Lower lobe of right lung (tissue), 2 donors: ENCODE results near the gene TTC32. TPM values are rescaled to one million over a fixed set of nuclear protein-coding genes. Genes with fewer than 3 reads are reported as not detected.
"Not testable (repeated sequence)": the region's sequence is repeated elsewhere in the genome, so short reads cannot be mapped to it uniquely, and the experiment has no call there.

ENCODE experiments used
- ATAC-seq, 2 donors: fragments of 200-7000 bp; cut with Tn5 transposase; one replicate each; pipeline ENCODE4 v1.9.1; 2020 to 2022; ENCODE audit warnings: mild to moderate bottlenecking in 2 of 2, moderate library complexity in 2 of 2
- DNase-seq: peaks from one replicate; pipeline ENCODE4 v3.0.0-alpha.2; 2020
- H3K27ac ChIP-seq: fragments of 200-600 bp; one replicate; pipeline ENCODE4 v1.8.0; 2022
- H3K27me3 ChIP-seq: fragments of 200-600 bp; one replicate; pipeline ENCODE4 v1.8.0; 2022; ENCODE audit warnings: low read depth
- H3K36me3 ChIP-seq: fragments of 200-600 bp; one replicate; pipeline ENCODE4 v1.8.0; 2022; ENCODE audit warnings: mild to moderate bottlenecking
- H3K4me1 ChIP-seq: fragments of 200-600 bp; one replicate; pipeline ENCODE4 v1.8.0; 2022
- H3K4me3 ChIP-seq: fragments of 200-600 bp; one replicate; pipeline ENCODE4 v1.8.0; 2022; ENCODE audit warnings: mild to moderate bottlenecking
- H3K9me3 ChIP-seq: fragments of 200-600 bp; one replicate; pipeline ENCODE4 v1.8.0; 2022
- CTCF ChIP-seq: fragments of 200-600 bp; IDR thresholded peaks from one replicate; pipeline ENCODE4 v1.8.0; 2022; ENCODE audit warnings: antibody characterized with exemption, mild to moderate bottlenecking
- intact Hi-C: fragments of 100-400 bp; cut with DNase I; formaldehyde crosslinking; loops from one replicate; pipeline ENCODE4 v1.11.0; 2022
- total RNA-seq: library from RNA; stranded (reverse); fragmentation: NEBNext Ultra II Directional; extraction: Animal tissue kit (Norgen Biotek cat#: 25700); gene quantifications from one replicate; pipeline ENCODE4 v1.2.1, GENCODE V29; 2021
- donor health status: DM: no; HTN: yes; CAD: no; lungs with severe emphysema.

TTC32 gene
- total RNA-seq, 1 donor from 2014 or later: 10.3 TPM

GRCh38 chr2:19942199-19942598, 40.4 kb upstream of the TTC32 start:
- H3K36me3 ChIP-seq: peaks cover 5% of the 10 kb centered on the region
- no peaks in the 10 kb centered on the region for H3K4me1 ChIP-seq
- no peak for DNase-seq
- H3K9me3 ChIP-seq: no peaks in the 10 kb centered on the region
- no peak for ATAC-seq
- no peak overlapping the region for H3K4me3 ChIP-seq
- no peaks in the 10 kb centered on the region for H3K27me3 ChIP-seq
- no peak overlapping the region for H3K27ac ChIP-seq
- intact Hi-C loops: no loop called here
- TF ChIP-seq CTCF: no peak

GRCh38 chr2:19937004-19937403, 35.2 kb upstream of the TTC32 start:
- Histone ChIP-seq H3K36me3 (peaks cover 20% of the 10 kb centered on the region), H3K27ac (no peak overlapping the region), H3K4me1 (no peaks in the 10 kb centered on the region), H3K9me3 (no peaks in the 10 kb centered on the region), H3K4me3 (no peak overlapping the region), H3K27me3 (no peaks in the 10 kb centered on the region)
- no peak for DNase-seq
- no peak for ATAC-seq
- TF ChIP-seq CTCF: no peak
- intact Hi-C loops: no loop called here

GRCh38 chr2:19936203-19936602, 34.4 kb upstream of the TTC32 start:
- intact Hi-C loops: no loop called here
- Histone ChIP-seq H3K9me3 (no peaks in the 10 kb centered on the region), H3K4me1 (no peaks in the 10 kb centered on the region), H3K36me3 (peaks cover 20% of the 10 kb centered on the region), H3K27me3 (no peaks in the 10 kb centered on the region), H3K27ac (no peak overlapping the region), H3K4me3 (no peak overlapping the region)
- no peak for TF ChIP-seq CTCF
- ATAC-seq: no peak
- no peak for DNase-seq

GRCh38 chr2:19933351-19933981, 31.7 kb upstream of the TTC32 start:
- intact Hi-C loops: no loop called here
- H3K4me1 ChIP-seq: no peaks in the 10 kb centered on the region
- ATAC-seq (peak; percentile 56 to 68), DNase-seq (no peak)
- H3K36me3 ChIP-seq: peaks cover 36% of the 10 kb centered on the region
- H3K4me3 ChIP-seq: no peak overlapping the region
- peak overlapping the region; percentile 53 for H3K27ac ChIP-seq
- TF ChIP-seq CTCF: no peak
- H3K27me3 ChIP-seq: no peaks in the 10 kb centered on the region
- H3K9me3 ChIP-seq: peaks cover 5% of the 10 kb centered on the region

GRCh38 chr2:19932928-19933327, 31.1 kb upstream of the TTC32 start:
- Histone ChIP-seq H3K9me3 (peaks cover 11% of the 10 kb centered on the region), H3K27ac (peak overlapping the region; percentile 53), H3K4me1 (no peaks in the 10 kb centered on the region), H3K4me3 (no peak overlapping the region), H3K27me3 (no peaks in the 10 kb centered on the region), H3K36me3 (peaks cover 36% of the 10 kb centered on the region)
- TF ChIP-seq CTCF: no peak
- ATAC-seq (no peak), DNase-seq (no peak)
- intact Hi-C loops: no loop called here

GRCh38 chr2:19929226-19929625, 27.4 kb upstream of the TTC32 start:
- no peaks in the 10 kb centered on the region for H3K27me3 ChIP-seq
- intact Hi-C loops: no loop called here
- ATAC-seq (no peak), DNase-seq (no peak)
- H3K36me3 ChIP-seq: peaks cover 16% of the 10 kb centered on the region
- no peak for TF ChIP-seq CTCF
- H3K27ac ChIP-seq: no peak overlapping the region
- H3K9me3 ChIP-seq: peaks cover 23% of the 10 kb centered on the region
- H3K4me1 ChIP-seq: no peaks in the 10 kb centered on the region
- H3K4me3 ChIP-seq: no peak overlapping the region

GRCh38 chr2:19927816-19928215, 26.0 kb upstream of the TTC32 start:
- H3K4me3 ChIP-seq, DNase-seq, ATAC-seq, H3K27me3 ChIP-seq, H3K4me1 ChIP-seq, intact Hi-C loops, H3K27ac ChIP-seq: not testable (repeated sequence)
- H3K9me3 ChIP-seq: peaks cover 23% of the 10 kb centered on the region
- H3K36me3 ChIP-seq: peaks cover 16% of the 10 kb centered on the region

GRCh38 chr2:19924526-19924925, 22.7 kb upstream of the TTC32 start:
- DNase-seq, ATAC-seq, H3K36me3 ChIP-seq, intact Hi-C loops, H3K4me1 ChIP-seq, H3K4me3 ChIP-seq, H3K27ac ChIP-seq, H3K27me3 ChIP-seq: not testable (repeated sequence)
- peaks cover 23% of the 10 kb centered on the region for H3K9me3 ChIP-seq
